ENCODE data around the gene HECTD2.

Gene HECTD2

GRCh38 chr10:91422915-91423314, 12.8 kb downstream of the HECTD2 start:
- no peak for TF ChIP-seq CTCF (IDR thresholded peaks at IDR 0.05; ENCODE audit: poor library complexity, severe bottlenecking)
- H3K4me3 ChIP-seq (ENCODE audit: severe bottlenecking), result no peak overlapping the region
- H3K36me3 ChIP-seq (ENCODE audit: low read depth), result no peaks in the 10 kb centered on the region
- no peak overlapping the region for H3K27ac ChIP-seq (ENCODE audit: poor library complexity, severe bottlenecking)
- no peaks in the 10 kb centered on the region for H3K27me3 ChIP-seq (ENCODE audit: insufficient read depth, poor library complexity, severe bottlenecking)
- H3K9me3 ChIP-seq (ENCODE audit: severe bottlenecking), result no peaks in the 10 kb centered on the region
- H3K4me1 ChIP-seq (ENCODE audit: insufficient read depth, poor library complexity, severe bottlenecking), result peaks cover 8% of the 10 kb centered on the region
- ATAC-seq (ENCODE audit: low read depth), result no peak
- no peak for DNase-seq (ENCODE audit: low spot score)

GRCh38 chr10:91424016-91424415, 13.9 kb downstream of the HECTD2 start:
- TF ChIP-seq CTCF (IDR thresholded peaks at IDR 0.05; ENCODE audit: poor library complexity, severe bottlenecking), result no peak
- no peak for DNase-seq (ENCODE audit: low spot score)
- Histone ChIP-seq H3K4me3 (ENCODE audit: severe bottlenecking) (no peak overlapping the region), H3K4me1 (ENCODE audit: insufficient read depth, poor library complexity, severe bottlenecking) (peaks cover 8% of the 10 kb centered on the region), H3K9me3 (ENCODE audit: severe bottlenecking) (no peaks in the 10 kb centered on the region), H3K27ac (ENCODE audit: poor library complexity, severe bottlenecking) (no peak overlapping the region), H3K27me3 (ENCODE audit: insufficient read depth, poor library complexity, severe bottlenecking) (no peaks in the 10 kb centered on the region), H3K36me3 (ENCODE audit: low read depth) (no peaks in the 10 kb centered on the region)
- ATAC-seq (ENCODE audit: low read depth), result no peak

GRCh38 chr10:91432175-91432574, 22.0 kb downstream of the HECTD2 start:
- Histone ChIP-seq H3K4me3 (ENCODE audit: severe bottlenecking) (no peak overlapping the region), H3K4me1 (ENCODE audit: insufficient read depth, poor library complexity, severe bottlenecking) (no peaks in the 10 kb centered on the region), H3K9me3 (ENCODE audit: severe bottlenecking) (no peaks in the 10 kb centered on the region), H3K27ac (ENCODE audit: poor library complexity, severe bottlenecking) (no peak overlapping the region), H3K27me3 (ENCODE audit: insufficient read depth, poor library complexity, severe bottlenecking) (no peaks in the 10 kb centered on the region), H3K36me3 (ENCODE audit: low read depth) (no peaks in the 10 kb centered on the region)
- DNase-seq (ENCODE audit: low spot score), result no peak
- no peak for TF ChIP-seq CTCF (IDR thresholded peaks at IDR 0.05; ENCODE audit: poor library complexity, severe bottlenecking)
- no peak for ATAC-seq (ENCODE audit: low read depth)

- TF ChIP-seq CTCF (IDR thresholded peaks at IDR 0.05; ENCODE audit: poor library complexity, severe bottlenecking), result no peak
- no peak for DNase-seq (ENCODE audit: low spot score)
These were observed 23.5 kb downstream of the HECTD2 start for GRCh38 chr10:91433620-91434019.

GRCh38 chr10:91434041-91434440, 23.9 kb downstream of the HECTD2 start:
- DNase-seq (ENCODE audit: low spot score), result no peak
- ATAC-seq (ENCODE audit: low read depth), result peak; percentile 23; the same call in 1 of the 3 replicates
- H3K9me3 ChIP-seq (ENCODE audit: severe bottlenecking), result no peaks in the 10 kb centered on the region
- TF ChIP-seq CTCF (IDR thresholded peaks at IDR 0.05; ENCODE audit: poor library complexity, severe bottlenecking), result no peak
- no peak overlapping the region for H3K27ac ChIP-seq (ENCODE audit: poor library complexity, severe bottlenecking)
- H3K36me3 ChIP-seq (ENCODE audit: low read depth), result no peaks in the 10 kb centered on the region
- H3K27me3 ChIP-seq (ENCODE audit: insufficient read depth, poor library complexity, severe bottlenecking), result no peaks in the 10 kb centered on the region
- H3K4me1 ChIP-seq (ENCODE audit: insufficient read depth, poor library complexity, severe bottlenecking), result no peaks in the 10 kb centered on the region
- no peak overlapping the region for H3K4me3 ChIP-seq (ENCODE audit: severe bottlenecking)

More at GRCh38 chr10:91433620-91434019, 23.5 kb downstream of the HECTD2 start:
- ATAC-seq (ENCODE audit: low read depth), result no peak
- Histone ChIP-seq H3K27ac (ENCODE audit: poor library complexity, severe bottlenecking) (no peak overlapping the region), H3K36me3 (ENCODE audit: low read depth) (no peaks in the 10 kb centered on the region), H3K27me3 (ENCODE audit: insufficient read depth, poor library complexity, severe bottlenecking) (no peaks in the 10 kb centered on the region), H3K9me3 (ENCODE audit: severe bottlenecking) (no peaks in the 10 kb centered on the region), H3K4me1 (ENCODE audit: insufficient read depth, poor library complexity, severe bottlenecking) (no peaks in the 10 kb centered on the region), H3K4me3 (ENCODE audit: severe bottlenecking) (no peak overlapping the region)
